CD14-positive monocyte (primary cell): ENCODE data around the gene CDKL5. TPM values are rescaled to one million over a fixed set of nuclear protein-coding genes. Genes with fewer than 3 reads are reported as not detected.

Source experiments
- DNase-seq, 3 donors: peaks; one replicate each; pipeline ENCODE4 v3.0.0-alpha.2; 2011 to 2022
- H2AFZ ChIP-seq: 2 replicates; pipeline ENCODE4 v1.6.0; 2012; ENCODE audit warnings: mild to moderate bottlenecking, low read depth, low read length, inconsistent platforms; ENCODE audit not compliant: insufficient read depth, poor library complexity, severe bottlenecking
- H3K27ac ChIP-seq, 2 donors: 1 replicate in 1 of 2; 2 replicates in 1 of 2; pipeline ENCODE4 v1.5.1; 2012 to 2013; ENCODE audit warnings: low read length in 2 of 2, control low read depth in 1 of 2, inconsistent platforms in 1 of 2, low read depth in 1 of 2, mild to moderate bottlenecking in 1 of 2
- H3K27me3 ChIP-seq, 2 donors: one replicate each; pipeline versions ENCODE4 v1.6.0 to v1.6.1; 2011 to 2013; ENCODE audit warnings: low read length in 2 of 2; ENCODE audit not compliant: control insufficient read depth in 2 of 2, insufficient read depth in 2 of 2
- H3K36me3 ChIP-seq, 2 donors: replicated peaks in 1 of 2; 1 replicate in 1 of 2; 2 replicates in 1 of 2; pipeline versions ENCODE4 v1.5.1 to v1.6.1; 2012 to 2013; ENCODE audit warnings: low read length in 2 of 2, control low read depth in 1 of 2, inconsistent platforms in 1 of 2, mild to moderate bottlenecking in 1 of 2; ENCODE audit not compliant: insufficient read depth in 2 of 2, control insufficient read depth in 1 of 2
- H3K4me1 ChIP-seq, 2 donors: 1 replicate in 1 of 2; 2 replicates in 1 of 2; pipeline versions ENCODE4 v1.5.1 to v1.6.1; 2012 to 2013; ENCODE audit warnings: low read length in 2 of 2, control low read depth in 1 of 2, inconsistent platforms in 1 of 2, mild to moderate bottlenecking in 1 of 2, moderate library complexity in 1 of 2; ENCODE audit not compliant: insufficient read depth in 2 of 2, control insufficient read depth in 1 of 2
- H3K4me2 ChIP-seq: replicated peaks from 2 replicates; pipeline ENCODE3; 2012; ENCODE audit warnings: low read length, moderate library complexity, mild to moderate bottlenecking; ENCODE audit not compliant: poor library complexity, severe bottlenecking; ENCODE audit errors: extremely low read depth
- H3K4me3 ChIP-seq, 3 experiments: fragments of 200-600 bp in 1 of 3; sonication (generic) in 1 of 3; replicated peaks in 1 of 3; 1 replicate in 2 of 3; 2 replicates in 1 of 3; pipeline ENCODE4 v1.5.1; 2011 to 2013; ENCODE audit warnings: low read length in 3 of 3, mild to moderate bottlenecking in 3 of 3, control low read depth in 2 of 3, low read depth in 2 of 3, inconsistent platforms in 1 of 3, moderate library complexity in 1 of 3
- H3K79me2 ChIP-seq: 2 replicates; pipeline ENCODE4 v1.6.0; 2012; ENCODE audit warnings: mild to moderate bottlenecking, control low read depth, inconsistent platforms, low read length, moderate library complexity; ENCODE audit not compliant: insufficient read depth
- H3K9ac ChIP-seq: 2 replicates; pipeline ENCODE4 v1.6.0; 2017; ENCODE audit warnings: low read length, mild to moderate bottlenecking; ENCODE audit not compliant: insufficient read depth, poor library complexity, severe bottlenecking
- H3K9me3 ChIP-seq, 2 donors: replicated peaks in 1 of 2; 1 replicate in 1 of 2; 2 replicates in 1 of 2; pipeline versions ENCODE4 v1.5.1 to v1.6.1; 2012 to 2013; ENCODE audit warnings: low read length in 2 of 2, control low read depth in 1 of 2; ENCODE audit not compliant: control insufficient read depth in 1 of 2, insufficient read depth in 1 of 2
- H4K20me1 ChIP-seq: 2 replicates; pipeline ENCODE4 v1.6.0; 2012; ENCODE audit warnings: mild to moderate bottlenecking, low read length, control low read depth, moderate library complexity; ENCODE audit not compliant: insufficient read depth
- H3K27ac Mint-ChIP-seq, 7 donors: one replicate each; pipeline ENCODE4 v1.8.0; 2020; ENCODE audit warnings: mild to moderate bottlenecking in 7 of 7, mixed read lengths in 7 of 7, moderate library complexity in 6 of 7, inconsistent platforms in 2 of 7
- H3K27me3 Mint-ChIP-seq, 3 donors: one replicate each; pipeline ENCODE4 v1.8.0; 2021 to 2022; ENCODE audit warnings: low read depth in 3 of 3, mild to moderate bottlenecking in 3 of 3, mixed read lengths in 3 of 3, moderate library complexity in 3 of 3, inconsistent platforms in 1 of 3
- H3K36me3 Mint-ChIP-seq, 2 donors: one replicate each; pipeline ENCODE4 v1.8.0; 2020; ENCODE audit warnings: mixed read lengths in 2 of 2, inconsistent platforms in 1 of 2, mild to moderate bottlenecking in 1 of 2
- H3K4me1 Mint-ChIP-seq: one replicate; pipeline ENCODE4 v1.8.0; 2020; ENCODE audit warnings: mild to moderate bottlenecking, mixed read lengths
- H3K4me3 Mint-ChIP-seq, 2 donors: one replicate each; pipeline ENCODE4 v1.8.0; 2020; ENCODE audit warnings: mild to moderate bottlenecking in 2 of 2, mixed read lengths in 2 of 2, moderate library complexity in 1 of 2
- H3K9me3 Mint-ChIP-seq, 7 donors: one replicate each; pipeline ENCODE4 v1.8.0; 2020 to 2022; ENCODE audit warnings: mixed read lengths in 7 of 7, mild to moderate bottlenecking in 6 of 7, moderate library complexity in 6 of 7, inconsistent platforms in 2 of 7
- WGBS: methylation state at CpG from one replicate; pipeline ENCODE4 v1.1.5; 2013; ENCODE audit warnings: missing lambda C conversion rate; ENCODE audit not compliant: insufficient coverage; 5-methylcytosine and 5-hydroxymethylcytosine counted together
- intact Hi-C, 2 donors: fragments of 100-400 bp; cut with micrococcal nuclease; formaldehyde crosslinking; loops; one replicate each; pipeline versions ENCODE4 v1.15.0 to v1.15.1; 2023
- polyA plus RNA-seq, 3 donors: library from polyadenylated mRNA; depleted of rRNA in 1 of 3; unstranded in 2 of 3; stranded (reverse) in 1 of 3; fragments of 300-500 nt in 2 of 3; fragments of >200 nt in 1 of 3; fragmentation: Illumina TruSeq in 2 of 3; gene quantifications; 1 replicate in 2 of 3; 2 replicates in 1 of 3; pipeline ENCODE4 v1.2.3, GENCODE V29; 2012 to 2021
- TF ChIP-seq, protein P1 (sequence below): fragments of 200-600 bp; IDR thresholded peaks from one replicate; pipeline ENCODE4 v1.8.0; 2022; ENCODE audit warnings: antibody characterized with exemption, mild to moderate bottlenecking

The CDKL5 gene
- polyA plus RNA-seq, 3 donors, result 0.54 to 3.6 (median 1.4) TPM

DNA sequence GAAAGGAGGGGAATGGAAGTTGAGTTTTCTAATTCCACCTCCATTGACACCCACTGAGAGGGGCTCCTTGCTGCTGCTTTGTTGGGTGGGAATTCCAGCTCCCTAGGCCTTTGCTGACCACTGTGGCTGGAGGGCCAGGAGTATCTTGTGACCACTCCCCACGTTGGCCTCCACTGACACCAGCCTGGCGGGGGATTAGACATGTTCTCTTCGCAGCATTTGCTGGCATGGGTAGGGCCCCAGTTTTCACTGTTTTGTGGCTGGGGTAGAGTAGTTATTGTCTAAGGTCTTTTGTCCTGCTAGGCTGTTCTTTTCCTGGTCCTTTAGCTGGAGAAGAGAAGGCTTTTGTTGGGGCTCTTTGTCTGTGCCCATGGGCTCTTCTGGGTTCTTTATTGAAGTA, 116.7 kb downstream of the CDKL5 start:
- H3K9me3 ChIP-seq, result no peaks in the 10 kb centered on the region
- no peaks in the 10 kb centered on the region for H3K27me3 ChIP-seq
- no peaks in the 10 kb centered on the region for H3K79me2 ChIP-seq
- H3K4me3 Mint-ChIP-seq, result no peak overlapping the region
- intact Hi-C loops, result no loop called here
- peaks cover 0 to 3% of the 10 kb centered on the region in 2 donors for H3K4me1 ChIP-seq
- H3K4me2 ChIP-seq, result no peak overlapping the region
- no peak for DNase-seq
- no peaks in the 10 kb centered on the region for H4K20me1 ChIP-seq
- H3K4me1 Mint-ChIP-seq, result peaks cover 13% of the 10 kb centered on the region
- H3K27me3 Mint-ChIP-seq, result peaks cover 0 to 12% (median 0%) of the 10 kb centered on the region in 3 donors
- H3K9ac ChIP-seq, result no peak overlapping the region
- H3K27ac Mint-ChIP-seq, result no peak overlapping the region
- H3K4me3 ChIP-seq, result no peak overlapping the region
- H3K36me3 ChIP-seq, result no peaks in the 10 kb centered on the region
- no peak overlapping the region for H2AFZ ChIP-seq
- H3K27ac ChIP-seq, result no peak overlapping the region
- H3K36me3 Mint-ChIP-seq, result peaks cover 0 to 4% of the 10 kb centered on the region in 2 donors
- H3K9me3 Mint-ChIP-seq, result peaks cover 0 to 3% (median 0%) of the 10 kb centered on the region in 7 donors
- 94% methylated on average over 3 of the region's 3 CpGs for WGBS
- TF ChIP-seq, protein P1, sequence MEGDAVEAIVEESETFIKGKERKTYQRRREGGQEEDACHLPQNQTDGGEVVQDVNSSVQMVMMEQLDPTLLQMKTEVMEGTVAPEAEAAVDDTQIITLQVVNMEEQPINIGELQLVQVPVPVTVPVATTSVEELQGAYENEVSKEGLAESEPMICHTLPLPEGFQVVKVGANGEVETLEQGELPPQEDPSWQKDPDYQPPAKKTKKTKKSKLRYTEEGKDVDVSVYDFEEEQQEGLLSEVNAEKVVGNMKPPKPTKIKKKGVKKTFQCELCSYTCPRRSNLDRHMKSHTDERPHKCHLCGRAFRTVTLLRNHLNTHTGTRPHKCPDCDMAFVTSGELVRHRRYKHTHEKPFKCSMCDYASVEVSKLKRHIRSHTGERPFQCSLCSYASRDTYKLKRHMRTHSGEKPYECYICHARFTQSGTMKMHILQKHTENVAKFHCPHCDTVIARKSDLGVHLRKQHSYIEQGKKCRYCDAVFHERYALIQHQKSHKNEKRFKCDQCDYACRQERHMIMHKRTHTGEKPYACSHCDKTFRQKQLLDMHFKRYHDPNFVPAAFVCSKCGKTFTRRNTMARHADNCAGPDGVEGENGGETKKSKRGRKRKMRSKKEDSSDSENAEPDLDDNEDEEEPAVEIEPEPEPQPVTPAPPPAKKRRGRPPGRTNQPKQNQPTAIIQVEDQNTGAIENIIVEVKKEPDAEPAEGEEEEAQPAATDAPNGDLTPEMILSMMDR, result no peak

DNA sequence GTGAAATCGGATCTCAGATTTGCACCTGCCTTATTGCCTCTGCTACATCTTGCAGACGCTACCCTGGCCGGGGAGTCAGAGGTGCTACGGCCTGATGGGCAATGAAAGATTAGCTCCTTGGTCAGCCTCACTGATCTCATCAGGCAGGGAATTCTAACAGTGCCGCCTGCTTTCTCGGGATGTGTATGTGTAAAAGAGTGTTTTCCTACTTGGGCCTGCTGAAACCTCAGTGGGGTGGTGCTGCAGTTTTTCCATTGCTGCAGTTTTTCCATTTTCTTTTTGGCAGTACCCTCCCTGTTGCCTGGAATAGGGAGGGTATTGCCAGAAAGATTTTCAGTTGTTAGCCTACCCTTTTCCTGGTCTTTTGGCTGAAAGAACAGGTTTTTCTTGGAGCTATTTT, 117.5 kb downstream of the CDKL5 start:
- H4K20me1 ChIP-seq, result no peaks in the 10 kb centered on the region
- H3K4me3 ChIP-seq, result no peak overlapping the region
- no peaks in the 10 kb centered on the region for H3K79me2 ChIP-seq
- no peak overlapping the region for H2AFZ ChIP-seq
- no peaks in the 10 kb centered on the region for H3K36me3 ChIP-seq
- H3K9ac ChIP-seq, result no peak overlapping the region
- Mint-ChIP-seq H3K4me3 (no peak overlapping the region), H3K27ac (no peak overlapping the region), H3K4me1 (peaks cover 8% of the 10 kb centered on the region), H3K27me3 (peaks cover 0 to 12% (median 0%) of the 10 kb centered on the region in 3 donors), H3K36me3 (peaks cover 0 to 4% of the 10 kb centered on the region in 2 donors), H3K9me3 (peaks cover 0 to 3% (median 0%) of the 10 kb centered on the region in 7 donors)
- H3K27ac ChIP-seq, result no peak overlapping the region
- H3K27me3 ChIP-seq, result no peaks in the 10 kb centered on the region
- whole genome bisulfite sequencing, result 100% methylated on average over 2 of the region's 6 CpGs
- no peak for DNase-seq
- intact Hi-C loops, result no loop called here
- H3K9me3 ChIP-seq, result no peaks in the 10 kb centered on the region
- no peak overlapping the region for H3K4me2 ChIP-seq
- peaks cover 0 to 3% of the 10 kb centered on the region in 2 donors for H3K4me1 ChIP-seq
- TF ChIP-seq, protein P1, result no peak
